Trophoblast cell (in vitro differentiated cells and primary cell): ENCODE data around the gene LMAN2.
A peak's percentile ranks its signal among the peaks of the same experiment; 100 is the strongest.

ENCODE experiments used
- DNase-seq, 2 donors: peaks; one replicate each; pipeline ENCODE4 v3.0.0-alpha.2; 2016
- H2AFZ ChIP-seq: 2 replicates; pipeline ENCODE4 v1.6.1; 2013; ENCODE audit warnings: low read length, moderate library complexity, mild to moderate bottlenecking; ENCODE audit not compliant: insufficient read depth, poor library complexity
- H2AK5ac ChIP-seq: 2 replicates; pipeline ENCODE4 v1.6.1; 2013; ENCODE audit warnings: mild to moderate bottlenecking, low read length
- H2BK120ac ChIP-seq: 2 replicates; pipeline ENCODE4 v1.6.1; 2013; ENCODE audit warnings: low read length, mild to moderate bottlenecking, moderate library complexity; ENCODE audit not compliant: insufficient read depth, poor library complexity
- H2BK12ac ChIP-seq: 2 replicates; pipeline ENCODE4 v1.6.1; 2013; ENCODE audit warnings: mild to moderate bottlenecking, low read length, moderate library complexity
- H2BK5ac ChIP-seq: 2 replicates; pipeline ENCODE4 v1.6.1; 2013; ENCODE audit warnings: low read length, low read depth, moderate library complexity, mild to moderate bottlenecking; ENCODE audit not compliant: poor library complexity
- H3K14ac ChIP-seq: 2 replicates; pipeline ENCODE4 v1.6.1; 2013; ENCODE audit warnings: mild to moderate bottlenecking, low read length
- H3K18ac ChIP-seq: 2 replicates; pipeline ENCODE4 v1.6.1; 2013; ENCODE audit warnings: mild to moderate bottlenecking, low read length
- H3K23ac ChIP-seq: 2 replicates; pipeline ENCODE4 v1.6.1; 2013; ENCODE audit warnings: low read length
- H3K27ac ChIP-seq: 2 replicates; pipeline ENCODE4 v1.5.1; 2013; ENCODE audit warnings: low read depth, mild to moderate bottlenecking, inconsistent platforms, low read length, moderate library complexity
- H3K27me3 ChIP-seq: 2 replicates; pipeline ENCODE4 v1.6.1; 2013; ENCODE audit warnings: inconsistent platforms, mild to moderate bottlenecking, low read length, moderate library complexity; ENCODE audit not compliant: insufficient read depth
- H3K36me3 ChIP-seq, 2 experiments: 1 replicate in 1 of 2; 2 replicates in 1 of 2; pipeline ENCODE4 v1.6.1; 2013; ENCODE audit warnings: low read length in 2 of 2, mild to moderate bottlenecking in 2 of 2, moderate library complexity in 1 of 2; ENCODE audit not compliant: insufficient read depth in 2 of 2, control insufficient read depth in 1 of 2
- H3K4ac ChIP-seq: 2 replicates; pipeline ENCODE4 v1.6.1; 2013; ENCODE audit warnings: low read depth, mild to moderate bottlenecking, low read length, moderate library complexity
- H3K4me1 ChIP-seq, 2 experiments: 1 replicate in 1 of 2; 2 replicates in 1 of 2; pipeline ENCODE4 v1.6.1; 2013; ENCODE audit warnings: low read length in 2 of 2, mild to moderate bottlenecking in 2 of 2, moderate library complexity in 1 of 2; ENCODE audit not compliant: insufficient read depth in 2 of 2, control insufficient read depth in 1 of 2
- H3K4me2 ChIP-seq: 2 replicates; pipeline ENCODE4 v1.6.1; 2013; ENCODE audit warnings: inconsistent platforms, mild to moderate bottlenecking, low read length, moderate library complexity
- H3K4me3 ChIP-seq: 2 replicates; pipeline ENCODE4 v1.5.1; 2013; ENCODE audit warnings: mild to moderate bottlenecking, low read depth, low read length, inconsistent platforms
- H3K79me1 ChIP-seq: one replicate; pipeline ENCODE4 v1.6.1; 2013; ENCODE audit warnings: low read length
- H3K79me2 ChIP-seq: 2 replicates; pipeline ENCODE4 v1.6.1; 2013; ENCODE audit warnings: low read length, mild to moderate bottlenecking; ENCODE audit not compliant: control insufficient read depth, insufficient read depth, poor library complexity
- H3K9ac ChIP-seq: 2 replicates; pipeline ENCODE4 v1.6.1; 2013; ENCODE audit warnings: mild to moderate bottlenecking, low read length
- H3K9me3 ChIP-seq: 2 replicates; pipeline ENCODE4 v1.6.1; 2013; ENCODE audit warnings: low read depth, mild to moderate bottlenecking, control low read depth, inconsistent platforms, low read length; ENCODE audit not compliant: insufficient read depth
- H4K12ac ChIP-seq: 2 replicates; pipeline ENCODE4 v1.6.1; 2013; ENCODE audit warnings: low read depth, mild to moderate bottlenecking, low read length, moderate library complexity
- H4K8ac ChIP-seq: 2 replicates; pipeline ENCODE4 v1.6.1; 2013; ENCODE audit warnings: low read depth, mild to moderate bottlenecking, low read length, moderate library complexity
- H4K91ac ChIP-seq: one replicate; pipeline ENCODE4 v1.6.1; 2013; ENCODE audit warnings: low read depth, mild to moderate bottlenecking, low read length, moderate library complexity
- WGBS: extraction: QIAGEN DNeasy Blood & Tissue Kit; methylation state at CpG from one replicate; pipeline ENCODE4 v1.1.7; 2013; ENCODE audit warnings: missing lambda C conversion rate; ENCODE audit not compliant: insufficient read length, insufficient coverage; ENCODE audit errors: extremely low coverage; 5-methylcytosine and 5-hydroxymethylcytosine counted together

LMAN2 gene

DNA sequence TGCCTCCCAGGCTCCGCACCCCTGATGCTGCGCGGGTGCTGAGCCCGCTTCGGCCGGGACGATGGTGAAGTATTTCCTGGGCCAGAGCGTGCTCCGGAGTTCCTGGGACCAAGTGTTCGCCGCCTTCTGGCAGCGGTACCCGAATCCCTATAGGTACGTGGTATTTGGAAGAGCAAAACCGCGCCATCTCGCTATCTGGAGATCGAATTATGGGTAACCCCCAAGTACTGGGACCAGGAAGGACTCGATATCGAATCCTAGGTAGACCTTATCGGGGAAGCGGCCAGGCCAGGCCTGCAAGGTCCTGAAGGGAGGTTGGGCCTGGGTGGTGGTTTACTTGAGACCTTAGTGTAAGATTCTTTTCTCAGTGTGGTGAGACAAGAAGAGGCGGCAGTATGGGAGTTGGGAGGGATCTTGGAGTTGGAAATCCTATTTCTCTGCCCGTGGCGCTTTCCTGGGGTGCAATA, 47.5 kb downstream of the LMAN2 start:
- H2BK120ac ChIP-seq, result peak overlapping the region; percentile 49
- H3K4me3 ChIP-seq, result peak overlapping the region; percentile 96
- H2BK12ac ChIP-seq, result no peak overlapping the region
- DNase-seq, result peak in 1 of 2 donors; percentile 21
- H3K27ac ChIP-seq, result peak overlapping the region; percentile 35
- H3K18ac ChIP-seq, result peak overlapping the region; percentile 35
- no peak overlapping the region for H3K23ac ChIP-seq
- peak overlapping the region; percentile 74 for H4K91ac ChIP-seq
- H3K4me2 ChIP-seq, result peak overlapping the region; percentile 92
- H3K9me3 ChIP-seq, result no peaks in the 10 kb centered on the region
- H3K27me3 ChIP-seq, result no peaks in the 10 kb centered on the region
- H3K14ac ChIP-seq, result peak overlapping the region; percentile 36
- H4K8ac ChIP-seq, result peak overlapping the region; percentile 84
- peaks cover 10% of the 10 kb centered on the region for H3K79me1 ChIP-seq
- peak overlapping the region; percentile 73 for H3K4ac ChIP-seq
- peaks cover 28 to 34% of the 10 kb centered on the region in 2 experiments for H3K36me3 ChIP-seq
- H2AK5ac ChIP-seq, result peak overlapping the region; percentile 74
- peak overlapping the region; percentile 71 for H4K12ac ChIP-seq
- peak overlapping the region; percentile 86 for H3K9ac ChIP-seq
- H2BK5ac ChIP-seq, result peak overlapping the region; percentile 52
- H2AFZ ChIP-seq, result peak overlapping the region; percentile 42
- H3K79me2 ChIP-seq, result peaks cover 12% of the 10 kb centered on the region
- peaks cover 23 to 34% of the 10 kb centered on the region in 2 experiments for H3K4me1 ChIP-seq
- WGBS, result no CpG with 5 or more reads among the region's 25 CpGs

GRCh38 chr5:177303121-177303924, 48.1 kb downstream of the LMAN2 start, which contains the start of the genes PRELID1 and RAB24:
PRELID1 (plus strand) TSS chr5:177303799; CDS start chr5:177303986, 187 bp downstream.
RAB24 (minus strand) TSS chr5:177303719; CDS start chr5:177303288, 431 bp downstream.
- Histone ChIP-seq H3K79me1 (peaks cover 10% of the 10 kb centered on the region), H2BK12ac (peak within 1 kb of the TSS; percentile 25), H3K4me1 (peaks cover 23 to 34% of the 10 kb centered on the region in 2 experiments), H2AK5ac (peak within 1 kb of the TSS; percentile 74), H3K4me2 (peak within 1 kb of the TSS; percentile 92), H3K23ac (no peak within 1 kb of the TSS), H2BK120ac (peak within 1 kb of the TSS; percentile 81), H3K27me3 (no peaks in the 10 kb centered on the region), H3K79me2 (peaks cover 12% of the 10 kb centered on the region), H4K8ac (peak within 1 kb of the TSS; percentile 93), H3K4me3 (peak within 1 kb of the TSS; percentile 96), H3K4ac (peak within 1 kb of the TSS; percentile 95), H3K9me3 (no peaks in the 10 kb centered on the region), H3K14ac (peak within 1 kb of the TSS; percentile 36), H3K36me3 (peaks cover 24 to 32% of the 10 kb centered on the region in 2 experiments), H2BK5ac (peak within 1 kb of the TSS; percentile 52), H3K9ac (peak within 1 kb of the TSS; percentile 93), H3K27ac (peak within 1 kb of the TSS; percentile 62), H3K18ac (peak within 1 kb of the TSS; percentile 54), H2AFZ (peak within 1 kb of the TSS; percentile 85), H4K12ac (peak within 1 kb of the TSS; percentile 72), H4K91ac (peak within 1 kb of the TSS; percentile 92)
- DNase-seq, result peak; percentile 90 to 94
- no CpG with 5 or more reads among the region's 100 CpGs for WGBS

DNA sequence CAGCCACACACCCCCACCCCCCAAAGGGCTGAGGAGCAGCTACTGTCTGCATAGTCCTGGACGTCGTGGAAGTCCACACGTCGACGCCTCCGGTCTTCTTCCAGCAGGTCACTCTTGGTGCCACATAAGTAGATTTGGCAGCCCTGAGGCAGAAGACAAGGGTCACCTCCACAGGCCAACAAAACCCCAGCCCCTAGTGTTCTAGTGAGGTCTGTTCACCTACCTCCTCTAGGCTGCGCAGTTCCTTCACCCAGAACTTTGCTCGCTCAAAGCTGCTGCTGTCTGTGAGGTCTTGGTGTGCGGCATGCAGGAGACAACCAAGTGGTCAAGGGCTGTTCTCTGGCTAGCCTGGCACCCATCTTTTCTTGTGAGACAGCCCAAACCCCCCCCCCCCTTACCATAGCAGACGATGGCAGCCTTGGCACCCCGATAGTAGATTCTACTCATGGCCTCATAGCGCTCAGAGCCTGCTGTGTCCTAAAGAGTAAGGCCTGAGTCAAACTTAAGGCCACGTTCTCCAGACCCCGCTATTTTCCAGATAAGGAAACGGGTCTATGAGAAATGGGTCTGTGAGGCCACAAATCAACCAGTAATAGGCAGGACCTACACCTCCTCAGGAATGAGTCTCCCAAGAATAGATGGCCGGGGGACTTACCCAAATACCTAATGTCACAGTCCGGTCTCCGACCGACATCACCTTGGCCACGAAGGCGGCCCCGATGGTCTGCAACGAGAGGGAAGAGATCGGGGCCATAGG, 48.9 kb downstream of the LMAN2 start:
- H3K4me3 ChIP-seq, result peak overlapping the region; percentile 96
- no peak overlapping the region for H3K4ac ChIP-seq
- H3K18ac ChIP-seq, result no peak overlapping the region
- peak overlapping the region; percentile 21 for H3K27ac ChIP-seq
- no peak overlapping the region for H3K14ac ChIP-seq
- H2BK12ac ChIP-seq, result no peak overlapping the region
- H3K9ac ChIP-seq, result no peak overlapping the region
- H2AFZ ChIP-seq, result no peak overlapping the region
- no peak overlapping the region for H4K12ac ChIP-seq
- no peaks in the 10 kb centered on the region for H3K9me3 ChIP-seq
- H3K36me3 ChIP-seq, result peaks cover 23 to 34% of the 10 kb centered on the region in 2 experiments
- WGBS, result no CpG with 5 or more reads among the region's 24 CpGs
- H3K23ac ChIP-seq, result no peak overlapping the region
- peak; percentile 44 to 65 for DNase-seq
- no peak overlapping the region for H2AK5ac ChIP-seq
- H3K79me1 ChIP-seq, result peaks cover 10% of the 10 kb centered on the region
- peaks cover 12% of the 10 kb centered on the region for H3K79me2 ChIP-seq
- peaks cover 23 to 34% of the 10 kb centered on the region in 2 experiments for H3K4me1 ChIP-seq
- H2BK5ac ChIP-seq, result no peak overlapping the region
- no peaks in the 10 kb centered on the region for H3K27me3 ChIP-seq
- H4K8ac ChIP-seq, result no peak overlapping the region
- peak overlapping the region; percentile 74 for H3K4me2 ChIP-seq
- H2BK120ac ChIP-seq, result no peak overlapping the region
- H4K91ac ChIP-seq, result peak overlapping the region; percentile 92

GRCh38 chr5:177301503-177302165, 49.8 kb downstream of the LMAN2 start:
- WGBS, result no CpG with 5 or more reads among the region's 7 CpGs
- no peak overlapping the region for H3K18ac ChIP-seq
- H3K36me3 ChIP-seq, result peaks cover 16 to 28% of the 10 kb centered on the region in 2 experiments
- H2BK12ac ChIP-seq, result no peak overlapping the region
- H3K4me1 ChIP-seq, result peaks cover 23 to 34% of the 10 kb centered on the region in 2 experiments
- no peak overlapping the region for H2BK120ac ChIP-seq
- H3K9ac ChIP-seq, result no peak overlapping the region
- H3K79me2 ChIP-seq, result peaks cover 12% of the 10 kb centered on the region
- H3K14ac ChIP-seq, result no peak overlapping the region
- no peaks in the 10 kb centered on the region for H3K27me3 ChIP-seq
- no peak overlapping the region for H4K91ac ChIP-seq
- no peak overlapping the region for H2AFZ ChIP-seq
- DNase-seq, result peak; percentile 97 to 99
- no peak overlapping the region for H3K23ac ChIP-seq
- H3K4me3 ChIP-seq, result no peak overlapping the region
- H4K12ac ChIP-seq, result no peak overlapping the region
- no peak overlapping the region for H3K4ac ChIP-seq
- H3K79me1 ChIP-seq, result peaks cover 10% of the 10 kb centered on the region
- H2AK5ac ChIP-seq, result no peak overlapping the region
- no peak overlapping the region for H4K8ac ChIP-seq
- H3K27ac ChIP-seq, result peak overlapping the region; percentile 21
- H2BK5ac ChIP-seq, result no peak overlapping the region
- H3K4me2 ChIP-seq, result peak overlapping the region; percentile 29
- H3K9me3 ChIP-seq, result no peaks in the 10 kb centered on the region
